ENCODE measurements around the gene CISH. TPM values are rescaled to one million over a fixed set of nuclear protein-coding genes. Genes with fewer than 3 reads are reported as not detected.

CISH gene
- total and polyA plus RNA-seq, 9 of the 15 experiments (the other 6 are each of a cell fraction or from before 2014, with no cell fraction given) = 1.7 to 47.7 (median 18.3) TPM

DNA sequence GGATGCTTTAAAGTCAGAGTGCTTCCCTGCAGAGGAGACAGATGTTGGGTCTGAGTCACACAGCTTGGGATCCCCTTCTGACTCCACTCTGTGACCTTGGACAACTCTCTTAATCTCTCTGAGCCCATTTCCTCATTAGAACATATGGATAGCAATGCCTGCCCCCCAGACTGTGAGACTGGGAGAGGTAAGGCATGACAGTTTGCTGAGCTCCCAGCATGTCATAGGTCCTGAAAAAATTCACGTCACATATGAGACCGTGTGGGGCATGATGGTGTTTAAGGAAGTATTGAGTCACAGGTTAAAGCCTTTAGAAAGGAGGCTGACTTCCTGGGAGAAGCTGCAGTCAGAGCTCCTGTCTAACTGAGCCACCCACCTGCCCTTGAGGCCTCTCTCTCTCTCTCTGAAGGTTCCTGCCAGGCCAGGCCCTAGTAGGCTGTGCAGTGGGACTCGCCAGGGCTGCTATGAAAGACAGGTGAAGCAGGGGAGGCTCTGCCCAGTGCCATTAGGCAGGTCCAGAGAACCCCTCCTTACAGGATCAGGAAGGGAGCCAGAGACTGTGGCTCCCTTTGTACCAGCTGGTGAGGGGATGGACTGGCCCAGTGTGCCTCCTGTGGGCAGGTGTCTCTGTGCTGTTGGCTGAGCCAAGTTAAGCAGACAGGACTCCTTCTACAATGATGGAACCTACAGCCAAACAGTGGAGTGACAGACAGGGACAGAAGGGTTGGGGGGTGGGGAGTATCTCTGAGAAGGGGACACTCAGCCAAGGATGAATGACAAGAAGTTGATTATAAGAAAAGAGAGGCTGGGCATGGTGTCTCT, 43.6 kb upstream of the CISH start:
- WGBS (ENCODE audit: insufficient coverage, low coverage, missing lambda C conversion rate) = 5% methylated on average over 2 of the region's 3 CpGs
- Histone ChIP-seq H3K79me2 (ENCODE audit: control insufficient read depth, insufficient read depth, low read length) (no peaks in the 10 kb centered on the region), H3K36me3 (ENCODE audit: control insufficient read depth, insufficient read depth, low read length) (no peaks in the 10 kb centered on the region), H4K20me1 (replicated peaks; ENCODE audit: control insufficient read depth, insufficient read depth, low read length) (peaks cover 6% of the 10 kb centered on the region), H3K9me3 (replicated peaks; ENCODE audit: control insufficient read depth, insufficient read depth, low read depth, low read length) (no peaks in the 10 kb centered on the region), H3K4me3 (no peak overlapping the region), H3K4me2 (ENCODE audit: insufficient read depth, low read length) (no peak overlapping the region), H3K27me3 (ENCODE audit: control insufficient read depth in 2 of 2, insufficient read depth in 2 of 2, low read length in 2 of 2) (peaks cover 0 to 20% of the 10 kb centered on the region in 2 experiments; a peak in 1 of 5 replicates), H3K4me1 (replicated peaks in 1 of 2; ENCODE audit: control insufficient read depth in 2 of 2, insufficient read depth in 2 of 2, low read length in 2 of 2) (no peaks in the 10 kb centered on the region; a peak in 1 of 5 replicates), H3K27ac (ENCODE audit: extremely low read depth, low read depth, low read length) (no peak overlapping the region), H3K9ac (ENCODE audit: insufficient read depth in 1 of 2, low read depth in 2 of 2, low read length in 2 of 2) (no peak overlapping the region), H2AFZ (ENCODE audit: low read depth, low read length) (no peak overlapping the region), H3K9me1 (ENCODE audit: control insufficient read depth, insufficient read depth, low read length) (no peaks in the 10 kb centered on the region)
- FAIRE-seq (no peak), ATAC-seq (no peak), DNase-seq (ENCODE audit: extremely low read depth in 1 of 4, low spot score in 3 of 4) (no peak)
- CTCF ChIA-PET (ENCODE audit: low intra/inter-chr PET ratio) = no interaction called here
- POLR2A ChIA-PET = no interaction called here
- no TSS peak for BruUV-seq (replicated peaks)
- in situ Hi-C loops (cut with MboI) (loop anchor here (5.0 kb wide), 1 partner anchor 83 kb away; no protein-coding TSS in a partner anchor), intact Hi-C loops (cut with micrococcal nuclease) (no loop called here)
- no peak for TF ChIP-seq IRF2 (CRISPR knock-in tag; IDR thresholded peaks at IDR 0.05)
- 0 out of 2 replicates have a peak, but pooled peaks have one; percentile 9 for TF ChIP-seq CREM (IDR thresholded peaks at IDR 0.05; ENCODE audit: low read depth)
- TF ChIP-seq MBD2 (IDR thresholded peaks at IDR 0.05; ENCODE audit: borderline replicate concordance, low read depth) = no peak
- TF ChIP-seq CREB1 (IDR thresholded peaks at IDR 0.05) = 0 out of 2 replicates have a peak, but pooled peaks have one; percentile 14
- no peak for TF ChIP-seq CREB1 (CRISPR knock-in tag; IDR thresholded peaks at IDR 0.05)

Data from K562 (cell line).